ENCODE data around the gene PDE1C. TPM values are rescaled to one million over a fixed set of nuclear protein-coding genes. Genes with fewer than 3 reads are reported as not detected.

The PDE1C gene
- total RNA-seq, 1 donor from 2014 or later = 15.5 TPM

DNA sequence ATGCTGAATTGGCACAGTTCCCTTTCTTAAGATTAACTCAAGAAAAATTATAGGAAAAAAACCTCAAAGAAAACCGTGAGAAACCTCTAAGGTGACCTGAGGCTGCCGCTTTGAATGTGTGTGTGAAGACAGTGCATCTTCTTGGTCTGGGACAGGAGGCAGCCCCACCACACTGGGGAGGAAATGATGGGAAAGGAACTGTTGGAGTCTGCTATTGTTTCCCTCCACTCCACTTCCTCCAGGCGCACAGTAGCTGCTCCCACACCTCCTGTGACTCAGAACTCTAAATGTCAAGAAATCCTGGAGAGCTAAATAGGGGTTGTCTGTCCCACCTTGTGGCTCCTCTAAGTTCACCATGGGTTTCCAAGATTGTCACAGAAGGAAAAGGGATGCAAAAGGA is 179.4 kb downstream of the PDE1C start:
- Histone ChIP-seq H3K9me3 (no peaks in the 10 kb centered on the region), H3K27ac (peak overlapping the region; percentile 37), H3K4me3 (no peak overlapping the region), H3K27me3 (ENCODE audit: low read depth) (no peaks in the 10 kb centered on the region), H3K4me1 (peaks cover 23% of the 10 kb centered on the region), H3K36me3 (no peaks in the 10 kb centered on the region)
- no peak for DNase-seq
- intact Hi-C loops (cut with DNase I) = no loop called here
- TF ChIP-seq, protein P1, sequence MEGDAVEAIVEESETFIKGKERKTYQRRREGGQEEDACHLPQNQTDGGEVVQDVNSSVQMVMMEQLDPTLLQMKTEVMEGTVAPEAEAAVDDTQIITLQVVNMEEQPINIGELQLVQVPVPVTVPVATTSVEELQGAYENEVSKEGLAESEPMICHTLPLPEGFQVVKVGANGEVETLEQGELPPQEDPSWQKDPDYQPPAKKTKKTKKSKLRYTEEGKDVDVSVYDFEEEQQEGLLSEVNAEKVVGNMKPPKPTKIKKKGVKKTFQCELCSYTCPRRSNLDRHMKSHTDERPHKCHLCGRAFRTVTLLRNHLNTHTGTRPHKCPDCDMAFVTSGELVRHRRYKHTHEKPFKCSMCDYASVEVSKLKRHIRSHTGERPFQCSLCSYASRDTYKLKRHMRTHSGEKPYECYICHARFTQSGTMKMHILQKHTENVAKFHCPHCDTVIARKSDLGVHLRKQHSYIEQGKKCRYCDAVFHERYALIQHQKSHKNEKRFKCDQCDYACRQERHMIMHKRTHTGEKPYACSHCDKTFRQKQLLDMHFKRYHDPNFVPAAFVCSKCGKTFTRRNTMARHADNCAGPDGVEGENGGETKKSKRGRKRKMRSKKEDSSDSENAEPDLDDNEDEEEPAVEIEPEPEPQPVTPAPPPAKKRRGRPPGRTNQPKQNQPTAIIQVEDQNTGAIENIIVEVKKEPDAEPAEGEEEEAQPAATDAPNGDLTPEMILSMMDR (IDR thresholded peaks at IDR 0.05) = no peak
- ATAC-seq = peak; percentile 33 to 49

DNA sequence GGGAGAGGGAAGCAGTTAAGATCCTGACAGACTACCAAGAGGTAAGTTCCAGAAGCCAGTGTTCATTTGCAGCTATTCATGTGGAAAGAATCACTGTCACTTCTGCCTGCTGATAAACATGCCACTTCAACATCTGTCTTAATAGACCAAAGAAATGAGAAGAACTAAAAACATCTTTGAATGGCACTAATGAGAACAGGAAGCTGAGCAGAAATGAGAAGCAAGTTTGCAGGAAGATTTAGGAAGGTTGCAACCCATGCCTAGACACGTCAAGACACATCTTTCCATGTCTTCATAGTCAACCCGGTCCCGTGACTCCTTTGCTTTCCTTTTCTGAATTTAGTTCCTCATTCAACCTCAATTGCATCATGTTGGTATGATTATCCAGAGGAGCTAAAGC is 180.0 kb downstream of the PDE1C start:
- Histone ChIP-seq H3K9me3 (no peaks in the 10 kb centered on the region), H3K27ac (no peak overlapping the region), H3K27me3 (ENCODE audit: low read depth) (no peaks in the 10 kb centered on the region), H3K4me3 (no peak overlapping the region), H3K4me1 (peaks cover 23% of the 10 kb centered on the region), H3K36me3 (no peaks in the 10 kb centered on the region)
- peak; percentile 71 to 80 for ATAC-seq
- intact Hi-C loops (cut with DNase I) = no loop called here
- no peak for DNase-seq
- TF ChIP-seq, protein P1 (IDR thresholded peaks at IDR 0.05) = no peak

DNA sequence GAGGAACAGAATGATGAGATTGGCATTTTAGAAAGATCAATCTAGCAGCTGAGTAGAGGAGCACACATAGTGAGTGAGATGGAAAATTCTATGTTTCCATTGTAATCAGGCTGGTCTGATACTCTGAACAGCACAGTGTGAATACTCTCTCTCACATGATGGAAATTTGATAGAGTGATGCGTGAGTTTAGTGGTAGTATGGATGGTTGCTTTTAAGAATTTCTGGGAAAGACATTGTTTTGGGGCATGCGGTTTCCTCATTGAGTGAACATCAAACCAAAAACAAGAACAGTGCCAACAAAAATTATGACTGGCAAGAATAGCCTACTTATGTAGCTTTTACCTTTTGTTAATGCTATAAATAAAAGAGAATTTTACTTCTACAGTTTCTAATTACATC is 183.2 kb downstream of the PDE1C start:
- H3K27me3 ChIP-seq (ENCODE audit: low read depth) = no peaks in the 10 kb centered on the region
- no peaks in the 10 kb centered on the region for H3K36me3 ChIP-seq
- peaks cover 29% of the 10 kb centered on the region for H3K4me1 ChIP-seq
- TF ChIP-seq, protein P1 (IDR thresholded peaks at IDR 0.05) = no peak
- no peak for DNase-seq
- H3K4me3 ChIP-seq = no peak overlapping the region
- intact Hi-C loops (cut with DNase I) = no loop called here
- H3K9me3 ChIP-seq = no peaks in the 10 kb centered on the region
- H3K27ac ChIP-seq = no peak overlapping the region
- no peak for ATAC-seq

DNA sequence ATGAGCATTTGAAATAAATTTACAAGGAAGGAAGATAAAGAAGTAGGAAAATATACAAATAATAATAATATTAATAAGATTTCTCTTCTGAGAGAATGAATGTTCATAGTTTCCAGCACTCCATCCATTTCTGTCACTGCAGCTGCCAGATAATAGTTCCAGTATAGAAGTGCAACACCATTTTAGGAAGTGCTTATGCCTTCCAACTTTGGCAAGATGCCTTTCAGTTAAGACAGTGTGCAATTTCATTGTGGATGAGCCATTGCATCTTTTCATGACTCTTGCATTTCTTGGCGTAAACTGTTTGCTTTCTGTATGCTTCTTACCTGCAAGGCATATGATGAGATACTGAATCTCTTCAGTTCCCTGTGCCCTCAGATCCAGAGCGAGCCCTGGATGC is 185.0 kb downstream of the PDE1C start:
- no peak for DNase-seq
- H3K4me3 ChIP-seq = no peak overlapping the region
- no peaks in the 10 kb centered on the region for H3K9me3 ChIP-seq
- H3K4me1 ChIP-seq = peaks cover 17% of the 10 kb centered on the region
- H3K27ac ChIP-seq = no peak overlapping the region
- intact Hi-C loops (cut with DNase I) = no loop called here
- no peaks in the 10 kb centered on the region for H3K27me3 ChIP-seq (ENCODE audit: low read depth)
- no peaks in the 10 kb centered on the region for H3K36me3 ChIP-seq
- no peak for ATAC-seq
- TF ChIP-seq, protein P1 (IDR thresholded peaks at IDR 0.05) = no peak

DNA sequence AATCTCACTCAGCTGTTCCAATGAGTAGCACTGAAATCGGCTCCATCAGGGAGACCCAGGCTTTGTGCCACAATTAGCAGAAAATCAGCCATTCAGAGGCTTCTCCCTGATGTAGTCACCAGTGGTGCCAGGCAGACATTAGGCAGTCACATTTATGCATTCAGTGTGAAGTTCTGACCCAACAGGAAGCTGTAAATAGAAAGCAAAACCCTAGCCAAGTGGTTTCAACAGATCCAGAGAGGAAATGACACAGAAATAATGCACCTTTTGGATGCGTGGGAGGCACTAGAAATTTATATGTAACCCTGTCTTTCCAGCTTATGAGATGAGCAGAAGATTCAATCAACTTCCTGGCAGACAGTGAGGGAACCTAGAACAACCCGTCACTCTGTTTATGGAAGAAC is 186.4 kb downstream of the PDE1C start:
- DNase-seq (no peak), ATAC-seq (peak; percentile 41 to 55)
- TF ChIP-seq, protein P1 (IDR thresholded peaks at IDR 0.05) = no peak
- Histone ChIP-seq H3K4me1 (peaks cover 6% of the 10 kb centered on the region), H3K36me3 (no peaks in the 10 kb centered on the region), H3K9me3 (no peaks in the 10 kb centered on the region), H3K4me3 (no peak overlapping the region), H3K27me3 (ENCODE audit: low read depth) (no peaks in the 10 kb centered on the region), H3K27ac (peak overlapping the region; percentile 57)
- intact Hi-C loops (cut with DNase I) = no loop called here

DNA sequence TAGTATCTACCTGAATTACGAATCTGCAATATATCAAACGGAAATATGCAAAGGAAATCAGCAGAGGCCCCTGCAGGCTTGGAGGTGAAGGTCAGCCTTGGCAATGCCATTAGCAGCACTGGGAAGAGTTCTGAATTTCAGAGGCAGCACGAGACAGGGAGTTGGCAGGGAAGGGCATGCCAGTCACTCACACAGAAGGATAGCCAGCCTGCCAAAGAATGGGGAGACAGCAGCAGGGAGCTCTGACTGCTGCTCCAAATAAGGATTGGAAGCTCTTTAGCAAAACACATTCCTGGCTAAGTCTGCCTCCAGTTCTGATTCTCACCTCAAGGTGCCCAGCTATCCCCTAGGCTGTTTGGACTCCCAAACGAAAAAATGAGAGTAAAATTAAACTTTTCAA is 188.0 kb downstream of the PDE1C start:
- Histone ChIP-seq H3K4me1 (peaks cover 6% of the 10 kb centered on the region), H3K36me3 (no peaks in the 10 kb centered on the region), H3K4me3 (no peak overlapping the region), H3K27ac (no peak overlapping the region), H3K27me3 (ENCODE audit: low read depth) (no peaks in the 10 kb centered on the region), H3K9me3 (no peaks in the 10 kb centered on the region)
- ATAC-seq (no peak), DNase-seq (no peak)
- TF ChIP-seq, protein P1 (IDR thresholded peaks at IDR 0.05) = no peak
- intact Hi-C loops (cut with DNase I) = no loop called here

Data from lower lobe of right lung (tissue), 2 donors.